Mammary epithelial cell (primary cell): Measurements from ENCODE around the gene DGKI.

Experiments used
- EZH2 ChIP-seq: IDR thresholded peaks from 2 replicates; pipeline ENCODE4 v1.6.1; 2012; ENCODE audit warnings: low read length, inconsistent platforms, borderline replicate concordance
- TF ChIP-seq, protein P1 (sequence below), 2 donors: IDR thresholded peaks in 1 of 2; conservative IDR thresholded peaks in 1 of 2; 2 replicates each; pipeline ENCODE4 v1.5.1; 2011 to 2012; ENCODE audit warnings: inconsistent platforms in 2 of 2, low read length in 2 of 2, mild to moderate bottlenecking in 2 of 2, control low read depth in 1 of 2, low read depth in 1 of 2; ENCODE audit not compliant: insufficient read depth in 1 of 2; ENCODE audit errors: extremely low read depth in 1 of 2

DNA sequence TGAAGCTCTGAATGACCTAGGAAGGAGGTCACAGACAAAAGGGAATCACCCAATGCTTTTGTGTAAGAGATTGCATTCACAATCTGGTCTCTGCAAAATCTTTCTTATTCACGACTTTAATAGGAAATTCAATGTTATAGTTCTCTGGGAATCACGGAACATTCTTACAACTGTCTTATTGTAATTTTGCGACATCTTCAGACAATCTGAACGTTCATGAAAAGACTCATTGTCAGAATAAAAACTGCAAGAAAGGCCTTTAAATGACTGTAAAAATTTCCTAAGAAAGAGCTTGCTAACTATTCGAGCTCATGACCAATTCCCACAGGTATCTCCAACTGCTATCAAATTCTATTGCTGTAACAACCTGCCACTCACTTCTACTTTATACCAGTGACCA is 130.7 kb downstream of the DGKI start:
- TF ChIP-seq, protein P1, sequence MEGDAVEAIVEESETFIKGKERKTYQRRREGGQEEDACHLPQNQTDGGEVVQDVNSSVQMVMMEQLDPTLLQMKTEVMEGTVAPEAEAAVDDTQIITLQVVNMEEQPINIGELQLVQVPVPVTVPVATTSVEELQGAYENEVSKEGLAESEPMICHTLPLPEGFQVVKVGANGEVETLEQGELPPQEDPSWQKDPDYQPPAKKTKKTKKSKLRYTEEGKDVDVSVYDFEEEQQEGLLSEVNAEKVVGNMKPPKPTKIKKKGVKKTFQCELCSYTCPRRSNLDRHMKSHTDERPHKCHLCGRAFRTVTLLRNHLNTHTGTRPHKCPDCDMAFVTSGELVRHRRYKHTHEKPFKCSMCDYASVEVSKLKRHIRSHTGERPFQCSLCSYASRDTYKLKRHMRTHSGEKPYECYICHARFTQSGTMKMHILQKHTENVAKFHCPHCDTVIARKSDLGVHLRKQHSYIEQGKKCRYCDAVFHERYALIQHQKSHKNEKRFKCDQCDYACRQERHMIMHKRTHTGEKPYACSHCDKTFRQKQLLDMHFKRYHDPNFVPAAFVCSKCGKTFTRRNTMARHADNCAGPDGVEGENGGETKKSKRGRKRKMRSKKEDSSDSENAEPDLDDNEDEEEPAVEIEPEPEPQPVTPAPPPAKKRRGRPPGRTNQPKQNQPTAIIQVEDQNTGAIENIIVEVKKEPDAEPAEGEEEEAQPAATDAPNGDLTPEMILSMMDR (conservative IDR thresholded peaks at IDR 0.05 in 1 of 2, IDR thresholded peaks at IDR 0.05 in 1 of 2; ENCODE audit: extremely low read depth in 1 of 2, insufficient read depth in 1 of 2, low read depth in 1 of 2, low read length in 2 of 2), result no peak
- no peak for TF ChIP-seq EZH2
